ENCODE data around the gene GLB1L2. TPM values are rescaled to one million over a fixed set of nuclear protein-coding genes. Genes with fewer than 3 reads are reported as not detected.

Gene GLB1L2
- total and polyA plus RNA-seq, 2 of the 13 experiments (the other 11 are each of a cell fraction or from before 2014, with no cell fraction given), result 0.59 to 0.69 TPM

DNA sequence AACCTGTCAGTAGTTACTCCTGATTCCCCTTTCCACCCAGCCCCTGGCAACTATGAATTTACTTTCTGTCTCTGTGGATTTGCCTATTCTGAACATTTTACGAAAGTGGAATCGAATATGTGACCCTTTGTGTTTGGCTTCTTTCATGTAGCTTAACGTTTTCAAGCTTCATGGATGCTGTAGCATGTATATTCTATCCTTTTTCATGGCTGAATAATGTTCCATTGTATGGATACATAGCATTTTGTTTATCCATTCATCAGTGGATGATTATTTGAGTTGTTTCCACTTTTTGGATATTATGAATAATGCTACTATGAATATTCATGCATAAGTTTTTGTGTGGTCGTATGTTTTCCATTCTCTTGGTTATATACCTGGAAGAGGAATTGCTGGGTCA, 9.2 kb upstream of the GLB1L2 start:
- FAIRE-seq, result no peak
- ChIA-PET CTCF (ENCODE audit: low intra/inter-chr PET ratio, low total read pairs) (no interaction called here), POLR2A (no interaction called here)
- H3K79me2 ChIP-seq (ENCODE audit: insufficient read depth, low read length), result no peaks in the 10 kb centered on the region
- peaks cover 0 to 5% of the 10 kb centered on the region in 2 experiments; a peak in 2 of 5 replicates for H3K27me3 ChIP-seq (ENCODE audit: control insufficient read depth in 1 of 2, insufficient read depth in 2 of 2, low read length in 2 of 2)
- H3K4me1 ChIP-seq (ENCODE audit: insufficient read depth, low read length), result no peaks in the 10 kb centered on the region
- H3K9me3 ChIP-seq (ENCODE audit: low read length), result no peaks in the 10 kb centered on the region; the same call in 1 of the 2 replicates
- in situ Hi-C loops (cut with HindIII; ENCODE audit: extremely low pct_ligation_motif_present, low pct_unique_long_range_greater_than_20kb), result no loop called here
- intact Hi-C loops (cut with micrococcal nuclease; ENCODE audit: unreplicated experiment), result no loop called here
- DNase-seq (ENCODE audit: low spot score), result no peak
- no peak for ATAC-seq
- TF ChIP-seq MIXL1 (CRISPR knock-in tag; IDR thresholded peaks at IDR 0.05), result no peak
- no peak overlapping the region for H3K4me3 ChIP-seq (replicated peaks in 1 of 3; ENCODE audit: insufficient read depth in 1 of 3, low read depth in 2 of 3, low read length in 3 of 3)
- no peaks in the 10 kb centered on the region for H4K20me1 ChIP-seq (ENCODE audit: insufficient read depth, low read length)
- 12% methylated on average over 4 of the region's 4 CpGs for WGBS (ENCODE audit: low lambda C conversion rate)
- no peak overlapping the region for H3K9ac ChIP-seq (ENCODE audit: insufficient read depth, low read depth, low read length)
- BruUV-seq (replicated peaks), result no TSS peak
- no peaks in the 10 kb centered on the region for H3K36me3 ChIP-seq (replicated peaks in 1 of 2; ENCODE audit: control insufficient read depth in 1 of 2, insufficient read depth in 2 of 2, low read length in 2 of 2)
- no peak overlapping the region for H2AFZ ChIP-seq (ENCODE audit: low read length)
- no peak overlapping the region for H3K27ac ChIP-seq (ENCODE audit: extremely low read length, insufficient read depth, low read length)
- H3K4me2 ChIP-seq (ENCODE audit: low read depth, low read length), result no peak overlapping the region

GRCh38 chr11:134328433-134328832, 3.4 kb upstream of the GLB1L2 start:
- Histone ChIP-seq H3K9me3 (ENCODE audit: low read length) (no peaks in the 10 kb centered on the region), H3K79me2 (ENCODE audit: insufficient read depth, low read length) (no peaks in the 10 kb centered on the region), H3K4me1 (ENCODE audit: insufficient read depth, low read length) (peaks cover 16% of the 10 kb centered on the region), H3K4me2 (ENCODE audit: low read depth, low read length) (no peak overlapping the region), H3K4me3 (replicated peaks in 1 of 3; ENCODE audit: insufficient read depth in 1 of 3, low read depth in 2 of 3, low read length in 3 of 3) (no peak overlapping the region), H3K9ac (ENCODE audit: insufficient read depth, low read depth, low read length) (no peak overlapping the region), H3K27ac (ENCODE audit: extremely low read length, insufficient read depth, low read length) (no peak overlapping the region), H3K36me3 (replicated peaks in 1 of 2; ENCODE audit: control insufficient read depth in 1 of 2, insufficient read depth in 2 of 2, low read length in 2 of 2) (no peaks in the 10 kb centered on the region), H3K27me3 (ENCODE audit: control insufficient read depth in 1 of 2, insufficient read depth in 2 of 2, low read length in 2 of 2) (peaks cover 0 to 23% of the 10 kb centered on the region in 2 experiments), H4K20me1 (ENCODE audit: insufficient read depth, low read length) (no peaks in the 10 kb centered on the region), H2AFZ (ENCODE audit: low read length) (no peak overlapping the region)
- DNase-seq (ENCODE audit: low spot score) (no peak), ATAC-seq (no peak), FAIRE-seq (no peak)
- in situ Hi-C loops (cut with HindIII; ENCODE audit: extremely low pct_ligation_motif_present, low pct_unique_long_range_greater_than_20kb) (no loop called here), intact Hi-C loops (cut with micrococcal nuclease; ENCODE audit: unreplicated experiment) (no loop called here)
- CTCF ChIA-PET (ENCODE audit: low intra/inter-chr PET ratio, low total read pairs), result no interaction called here
- WGBS (ENCODE audit: low lambda C conversion rate), result 0% methylated on average over 1 of the region's 1 CpG
- BruUV-seq (replicated peaks), result no TSS peak
- TF ChIP-seq, protein P1, sequence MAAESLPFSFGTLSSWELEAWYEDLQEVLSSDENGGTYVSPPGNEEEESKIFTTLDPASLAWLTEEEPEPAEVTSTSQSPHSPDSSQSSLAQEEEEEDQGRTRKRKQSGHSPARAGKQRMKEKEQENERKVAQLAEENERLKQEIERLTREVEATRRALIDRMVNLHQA (CRISPR knock-in tag; IDR thresholded peaks at IDR 0.05), result no peak
- no peak for TF ChIP-seq ZNF430 (CRISPR knock-in tag; IDR thresholded peaks at IDR 0.05)
- no peak for TF ChIP-seq BCL3 (CRISPR knock-in tag; IDR thresholded peaks at IDR 0.05)
- no peak for TF ChIP-seq ZNF766 (CRISPR knock-in tag; IDR thresholded peaks at IDR 0.05; ENCODE audit: borderline replicate concordance)
- TF ChIP-seq HCFC1 (IDR thresholded peaks at IDR 0.05; ENCODE audit: low read depth, low read length), result no peak
- TF ChIP-seq NFIB (CRISPR knock-in tag; IDR thresholded peaks at IDR 0.05; ENCODE audit: borderline replicate concordance), result no peak
- no peak for TF ChIP-seq NKX3-1 (CRISPR knock-in tag; IDR thresholded peaks at IDR 0.05)
- no peak for TF ChIP-seq ZNF383 (CRISPR knock-in tag; IDR thresholded peaks at IDR 0.05; ENCODE audit: borderline replicate concordance)
- no peak for TF ChIP-seq AHR (CRISPR knock-in tag; IDR thresholded peaks at IDR 0.05)
- no peak for TF ChIP-seq DBP (CRISPR knock-in tag; IDR thresholded peaks at IDR 0.05; ENCODE audit: not compliant biosample characterization)
- no peak for TF ChIP-seq ZNF414 (CRISPR knock-in tag; IDR thresholded peaks at IDR 0.05)
- TF ChIP-seq, protein P2, sequence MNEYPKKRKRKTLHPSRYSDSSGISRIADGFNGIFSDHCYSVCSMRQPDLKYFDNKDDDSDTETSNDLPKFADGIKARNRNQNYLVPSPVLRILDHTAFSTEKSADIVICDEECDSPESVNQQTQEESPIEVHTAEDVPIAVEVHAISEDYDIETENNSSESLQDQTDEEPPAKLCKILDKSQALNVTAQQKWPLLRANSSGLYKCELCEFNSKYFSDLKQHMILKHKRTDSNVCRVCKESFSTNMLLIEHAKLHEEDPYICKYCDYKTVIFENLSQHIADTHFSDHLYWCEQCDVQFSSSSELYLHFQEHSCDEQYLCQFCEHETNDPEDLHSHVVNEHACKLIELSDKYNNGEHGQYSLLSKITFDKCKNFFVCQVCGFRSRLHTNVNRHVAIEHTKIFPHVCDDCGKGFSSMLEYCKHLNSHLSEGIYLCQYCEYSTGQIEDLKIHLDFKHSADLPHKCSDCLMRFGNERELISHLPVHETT (CRISPR knock-in tag; conservative IDR thresholded peaks at IDR 0.05), result no peak
- no peak for TF ChIP-seq ASH2L (IDR thresholded peaks at IDR 0.05; ENCODE audit: insufficient read length, low read depth, low read length)
- POLR2A ChIA-PET, result no interaction called here
